SK-N-SH (cell line): ENCODE data around the gene GPR152. TPM values are rescaled to one million over a fixed set of nuclear protein-coding genes. Genes with fewer than 3 reads are reported as not detected.

Experiments used
- CTCF ChIA-PET: fragments of 300-600, 350-600 bp; formaldehyde crosslinking; extraction: SDS; loops from one replicate; lab custom pipeline; 2021; lab: Yijun Ruan, JAX
- POLR2A ChIA-PET: fragments of 350-600 bp; sonication (Branson Sonifier 250); formaldehyde crosslinking; extraction: SDS; loops from one replicate; lab custom pipeline; 2020; ENCODE audit warnings: antibody characterized with exemption, inconsistent platforms; lab: Yijun Ruan, JAX
- DNase-seq: peaks from one replicate; pipeline ENCODE4 v3.0.0; 2012
- H2AFZ ChIP-seq: fragments of 200-600 bp; sonication (generic); 2 replicates; pipeline ENCODE4 v1.8.1; 2016; ENCODE audit warnings: antibody characterized with exemption, mild to moderate bottlenecking, low read depth
- H3F3A ChIP-seq: fragments of 200-600 bp; sonication (generic); replicated peaks from 2 replicates; pipeline ENCODE3; 2016; ENCODE audit warnings: antibody characterized with exemption, mild to moderate bottlenecking; ENCODE audit not compliant: insufficient read depth
- H3K27ac ChIP-seq, 2 experiments: fragments of 200-500 bp in 1 of 2; fragments of 200-600 bp in 1 of 2; sonication (Bioruptor generic) in 1 of 2; sonication (generic), shearing (Covaris generic) in 1 of 2; 2 replicates each; pipeline versions ENCODE4 v1.5.1 to v1.6.1; 2014 to 2016; ENCODE audit warnings: low read depth in 2 of 2, inconsistent platforms in 1 of 2, low read length in 1 of 2, mild to moderate bottlenecking in 1 of 2, mixed read lengths in 1 of 2
- H3K27me3 ChIP-seq: fragments of 200-600 bp; sonication (generic), shearing (Covaris generic); 2 replicates; pipeline ENCODE4 v1.6.1; 2016; ENCODE audit warnings: mixed run types; ENCODE audit not compliant: insufficient read depth
- H3K36me3 ChIP-seq, 2 experiments: fragments of 200-500 bp in 1 of 2; fragments of 200-600 bp in 1 of 2; sonication (Bioruptor generic) in 1 of 2; sonication (generic) in 1 of 2; replicated peaks in 1 of 2; 2 replicates each; pipeline versions ENCODE3 to v1.5.1; 2014 to 2016; ENCODE audit warnings: low read length in 1 of 2, mild to moderate bottlenecking in 1 of 2; ENCODE audit not compliant: insufficient read depth in 2 of 2, control insufficient read depth in 1 of 2
- H3K4me1 ChIP-seq, 2 experiments: fragments of 200-500 bp in 1 of 2; fragments of 200-600 bp in 1 of 2; sonication (Bioruptor generic) in 1 of 2; sonication (generic), shearing (Covaris generic) in 1 of 2; 2 replicates each; pipeline versions ENCODE4 v1.5.1 to v1.6.1; 2014 to 2016; ENCODE audit warnings: low read depth in 1 of 2, low read length in 1 of 2, mixed run types in 1 of 2; ENCODE audit not compliant: insufficient read depth in 2 of 2, control insufficient read depth in 1 of 2
- H3K4me2 ChIP-seq: fragments of 200-600 bp; sonication (generic), shearing (Covaris generic); 2 replicates; pipeline ENCODE4 v1.6.1; 2017; ENCODE audit warnings: mixed run types
- H3K4me3 ChIP-seq, 2 experiments: fragments of 200-500 bp in 1 of 2; fragments of 200-600 bp in 1 of 2; sonication (Bioruptor generic) in 1 of 2; sonication (generic), shearing (Covaris generic) in 1 of 2; 2 replicates each; pipeline versions ENCODE4 v1.5.1 to v1.8.1; 2014 to 2016; ENCODE audit warnings: low read depth in 2 of 2, inconsistent platforms in 1 of 2, low read length in 1 of 2, mild to moderate bottlenecking in 1 of 2, mixed read lengths in 1 of 2, moderate library complexity in 1 of 2
- H3K79me2 ChIP-seq: fragments of 200-600 bp; sonication (generic); 2 replicates; pipeline ENCODE4 v1.8.1; 2017; ENCODE audit warnings: mild to moderate bottlenecking; ENCODE audit not compliant: insufficient read depth
- H3K9ac ChIP-seq: fragments of 200-600 bp; sonication (generic); 2 replicates; pipeline ENCODE4 v1.6.1; 2017; ENCODE audit warnings: mixed run types
- H3K9me2 ChIP-seq: fragments of 200-600 bp; sonication (generic); 2 replicates; pipeline ENCODE4 v1.6.1; 2017; ENCODE audit warnings: mixed run types
- H3K9me3 ChIP-seq: fragments of 200-600 bp; sonication (generic); 2 replicates; pipeline ENCODE4 v1.6.1; 2017; ENCODE audit warnings: mixed run types, mild to moderate bottlenecking, moderate library complexity
- H4K20me1 ChIP-seq: fragments of 200-600 bp; sonication (generic); 2 replicates; pipeline ENCODE4 v1.6.1; 2017; ENCODE audit warnings: mild to moderate bottlenecking, mixed run types; ENCODE audit not compliant: insufficient read depth
- ELF1 ChIP-seq: IDR thresholded peaks from 2 replicates; pipeline ENCODE4 v1.4.0; 2012
- FOSL2 ChIP-seq: IDR thresholded peaks from 2 replicates; pipeline ENCODE4 v1.4.0; 2012; ENCODE audit warnings: low read depth, mild to moderate bottlenecking, moderate library complexity, borderline replicate concordance
- FOXM1 ChIP-seq: IDR thresholded peaks from 2 replicates; pipeline ENCODE4 v1.4.0; 2012; ENCODE audit warnings: low read depth, mild to moderate bottlenecking
- GATA2 ChIP-seq: sonication (generic); formaldehyde crosslinking; IDR thresholded peaks from 2 replicates; pipeline ENCODE4 v1.5.0; 2020; ENCODE audit warnings: mild to moderate bottlenecking, missing genetic modification reagents
- JUND ChIP-seq: IDR thresholded peaks from 2 replicates; pipeline ENCODE4 v1.4.0; 2012
- MEF2A ChIP-seq: IDR thresholded peaks from 2 replicates; pipeline ENCODE4 v1.4.0; 2012; ENCODE audit warnings: low read depth, borderline replicate concordance
- POLR2AphosphoS5 ChIP-seq: IDR thresholded peaks from 2 replicates; pipeline ENCODE4 v1.6.1; 2012; ENCODE audit warnings: low read depth, low read length
- REST ChIP-seq: IDR thresholded peaks from 2 replicates; pipeline ENCODE4 v1.6.1; 2012; ENCODE audit warnings: mild to moderate bottlenecking, low read depth, low read length, moderate library complexity
- SMC3 ChIP-seq: IDR thresholded peaks from 2 replicates; pipeline ENCODE4 v1.6.1; 2012; ENCODE audit warnings: low read depth, low read length, improper control_type of control experiment
- TCF12 ChIP-seq: IDR thresholded peaks from 2 replicates; pipeline ENCODE4 v1.4.0; 2012
- YY1 ChIP-seq: IDR thresholded peaks from 2 replicates; pipeline ENCODE4 v1.4.0; 2012; ENCODE audit warnings: low read depth, mild to moderate bottlenecking
- WGBS: methylation state at CpG from one replicate; pipeline ENCODE4 v1.1.6; 2017; ENCODE audit warnings: low lambda C conversion rate; 5-methylcytosine and 5-hydroxymethylcytosine counted together
- polyA plus RNA-seq, 3 experiments: library from polyadenylated mRNA; depleted of rRNA; stranded (reverse); fragments of >200 nt; gene quantifications; 2 replicates each; pipeline ENCODE4 v1.2.3, GENCODE V29; 2012

GPR152 gene
- polyA plus RNA-seq, 1 of the 3 experiments (the other 2 are of a cell fraction) = not detected

GRCh38 chr11:67500484-67500821, 47.9 kb upstream of the GPR152 start:
- H3K9me3 ChIP-seq = no peaks in the 10 kb centered on the region
- no peak for TF ChIP-seq ELF1
- TF ChIP-seq POLR2AphosphoS5 = no peak
- TF ChIP-seq GATA2 (CRISPR knock-in tag) = no peak
- TF ChIP-seq TCF12 = no peak
- TF ChIP-seq REST = no peak
- TF ChIP-seq SMC3 = no peak
- TF ChIP-seq JUND = no peak
- no peak for TF ChIP-seq FOSL2
- TF ChIP-seq MEF2A = no peak

GRCh38 chr11:67499808-67500483, 47.4 kb upstream of the GPR152 start:
- H3K27ac ChIP-seq = no peak overlapping the region
- no peaks in the 10 kb centered on the region for H3K9me3 ChIP-seq
- H3K4me3 ChIP-seq = no peak overlapping the region
- H3K9ac ChIP-seq = no peak overlapping the region
- H3K4me2 ChIP-seq = no peak overlapping the region
- no peaks in the 10 kb centered on the region for H3K27me3 ChIP-seq
- ChIA-PET POLR2A (interaction anchor here (0.6 to 1.1 kb wide), 2 partner anchors 9 to 1061 kb away, joined by 3 to 5 read pairs; partner anchors contain the start of gene MRPL11), CTCF (interaction anchor here (0.5 kb wide), 1 partner anchor 487 kb away, joined by 3 read pairs; no protein-coding TSS in a partner anchor)
- no peaks in the 10 kb centered on the region for H3K9me2 ChIP-seq
- TF ChIP-seq SMC3 (no peak), REST (no peak), FOSL2 (no peak), YY1 (no peak), FOXM1 (no peak)
- no peak for DNase-seq
- peaks cover 10 to 16% of the 10 kb centered on the region in 2 experiments for H3K36me3 ChIP-seq
- WGBS = 86% methylated on average over 8 of the region's 26 CpGs
- H4K20me1 ChIP-seq = peaks cover 13% of the 10 kb centered on the region
- H3F3A ChIP-seq = peaks cover 2% of the 10 kb centered on the region
- no peak overlapping the region for H2AFZ ChIP-seq
- peaks cover 14% of the 10 kb centered on the region for H3K79me2 ChIP-seq
- peaks cover 0 to 7% of the 10 kb centered on the region in 2 experiments; a peak in 1 of 4 replicates for H3K4me1 ChIP-seq

More at GRCh38 chr11:67500484-67500821, 47.9 kb upstream of the GPR152 start:
- Histone ChIP-seq H3K36me3 (peaks cover 10 to 13% of the 10 kb centered on the region in 2 experiments), H4K20me1 (peaks cover 13% of the 10 kb centered on the region), H3K4me1 (peaks cover 2 to 10% of the 10 kb centered on the region in 2 experiments), H3K79me2 (peaks cover 14% of the 10 kb centered on the region), H3K9me2 (no peaks in the 10 kb centered on the region), H3K27me3 (no peaks in the 10 kb centered on the region), H3F3A (peaks cover 3% of the 10 kb centered on the region), H3K27ac (no peak overlapping the region), H2AFZ (no peak overlapping the region), H3K4me2 (no peak overlapping the region), H3K4me3 (no peak overlapping the region), H3K9ac (no peak overlapping the region)
- ChIA-PET CTCF (interaction anchor here (1.1 kb wide), 1 partner anchor 99 kb away, joined by 3 read pairs; the partner anchor contains the start of gene PPP1CA), POLR2A (interaction anchor here (1.1 kb wide), 1 partner anchor 9 kb away, joined by 5 read pairs; no protein-coding TSS in a partner anchor)
- WGBS = 90% methylated on average over 1 of the region's 1 CpG
- DNase-seq = no peak
